Measurements from ENCODE around the gene POP7.

DNA sequence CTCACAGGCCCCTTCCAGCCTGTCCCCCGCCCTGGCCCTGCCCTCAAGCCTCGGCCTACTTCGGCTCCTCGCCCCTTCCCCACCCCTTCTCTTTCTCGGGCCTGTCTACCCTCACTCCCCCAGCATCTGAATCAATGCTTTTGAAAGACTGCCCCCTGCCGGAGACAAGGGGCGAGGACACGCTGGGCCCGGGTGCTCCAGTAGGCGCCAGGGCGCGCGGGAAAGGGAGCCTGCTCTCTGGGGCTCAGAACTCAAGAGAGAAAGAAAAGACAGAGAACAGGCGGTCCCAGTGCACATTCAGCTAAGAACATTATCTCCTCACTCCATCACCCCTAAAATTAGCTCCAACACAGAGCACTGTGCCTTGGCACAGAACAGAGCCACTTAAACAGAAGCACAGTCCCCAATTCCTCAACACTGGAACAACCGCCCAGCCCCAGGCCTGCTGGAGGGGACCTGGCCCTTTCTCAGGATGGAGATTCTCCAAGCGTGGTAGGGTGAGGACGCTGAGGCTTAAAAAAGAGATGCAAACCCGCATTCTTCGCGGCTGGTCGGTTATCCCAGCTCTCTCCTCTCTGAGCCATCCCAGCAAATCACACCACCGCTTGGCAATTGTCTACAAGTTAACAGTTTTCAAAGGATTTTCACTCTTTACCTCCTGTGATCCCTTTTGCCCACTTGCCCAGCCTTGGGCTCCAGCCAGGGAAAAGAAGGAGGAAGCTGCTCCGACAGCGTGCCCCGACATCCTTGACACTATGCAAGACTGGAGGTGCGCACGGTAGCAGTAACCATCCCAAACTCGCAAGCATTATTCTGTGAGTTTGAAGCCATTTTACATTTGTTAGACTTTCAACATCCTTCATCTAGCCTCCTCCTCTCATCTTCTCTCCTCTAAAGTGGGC is 14.0 kb upstream of the POP7 start:
- TF ChIP-seq SUZ12 (IDR thresholded peaks at IDR 0.05; ENCODE audit: extremely low read depth, insufficient read depth, insufficient read length) (no peak), YY1 (IDR thresholded peaks at IDR 0.05; ENCODE audit: insufficient read depth, insufficient read length) (no peak), ZNF274 (IDR thresholded peaks at IDR 0.05; ENCODE audit: low read depth, low read length) (no peak)
